ENCODE measurements around the gene MLLT3. TPM values are rescaled to one million over a fixed set of nuclear protein-coding genes. Genes with fewer than 3 reads are reported as not detected.

MLLT3 gene
- total RNA-seq, 1 experiment from 2014 or later, result 7.0 TPM

DNA sequence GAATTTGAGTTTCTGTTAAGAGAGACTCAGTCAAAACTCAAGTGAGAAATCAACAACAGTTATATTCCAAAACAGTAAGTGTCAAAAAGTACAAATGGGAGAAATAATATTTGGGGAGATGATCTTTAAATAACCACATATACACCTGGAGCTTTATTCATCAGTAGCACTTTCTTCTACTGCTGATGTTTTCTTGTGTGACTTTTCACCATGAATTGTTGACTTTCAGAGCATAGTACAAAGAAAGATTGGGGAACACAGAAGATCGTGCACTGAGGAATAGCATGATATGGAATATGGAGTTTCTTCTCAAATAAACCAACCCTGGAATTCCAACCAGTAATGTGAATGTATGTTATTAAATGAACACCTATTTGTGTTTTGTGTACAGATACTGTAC, 130.7 kb downstream of the MLLT3 start:
- Mint-ChIP-seq H3K9me3 (no peaks in the 10 kb centered on the region), H3K27ac (no peak overlapping the region), H3K4me1 (peaks cover 13% of the 10 kb centered on the region), H3K27me3 (ENCODE audit: low read depth) (no peaks in the 10 kb centered on the region), H3K36me3 (no peaks in the 10 kb centered on the region), H3K4me3 (no peak overlapping the region)
- DNase-seq (ENCODE audit: low spot score) (no peak), ATAC-seq (no peak)
- ChIA-PET POLR2A (no interaction called here), CTCF (no interaction called here)
- TF ChIP-seq TCF7 (CRISPR knock-in tag; IDR thresholded peaks at IDR 0.05; ENCODE audit: low read depth), result no peak
- TF ChIP-seq ZNF138 (CRISPR knock-in tag; conservative IDR thresholded peaks at IDR 0.05), result no peak
- TF ChIP-seq TP53 (CRISPR knock-in tag; IDR thresholded peaks at IDR 0.05), result no peak
- TF ChIP-seq CREB1 (CRISPR knock-in tag; IDR thresholded peaks at IDR 0.05), result no peak
- TF ChIP-seq, protein P1, sequence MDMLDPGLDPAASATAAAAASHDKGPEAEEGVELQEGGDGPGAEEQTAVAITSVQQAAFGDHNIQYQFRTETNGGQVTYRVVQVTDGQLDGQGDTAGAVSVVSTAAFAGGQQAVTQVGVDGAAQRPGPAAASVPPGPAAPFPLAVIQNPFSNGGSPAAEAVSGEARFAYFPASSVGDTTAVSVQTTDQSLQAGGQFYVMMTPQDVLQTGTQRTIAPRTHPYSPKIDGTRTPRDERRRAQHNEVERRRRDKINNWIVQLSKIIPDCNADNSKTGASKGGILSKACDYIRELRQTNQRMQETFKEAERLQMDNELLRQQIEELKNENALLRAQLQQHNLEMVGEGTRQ (CRISPR knock-in tag; IDR thresholded peaks at IDR 0.05), result no peak

DNA sequence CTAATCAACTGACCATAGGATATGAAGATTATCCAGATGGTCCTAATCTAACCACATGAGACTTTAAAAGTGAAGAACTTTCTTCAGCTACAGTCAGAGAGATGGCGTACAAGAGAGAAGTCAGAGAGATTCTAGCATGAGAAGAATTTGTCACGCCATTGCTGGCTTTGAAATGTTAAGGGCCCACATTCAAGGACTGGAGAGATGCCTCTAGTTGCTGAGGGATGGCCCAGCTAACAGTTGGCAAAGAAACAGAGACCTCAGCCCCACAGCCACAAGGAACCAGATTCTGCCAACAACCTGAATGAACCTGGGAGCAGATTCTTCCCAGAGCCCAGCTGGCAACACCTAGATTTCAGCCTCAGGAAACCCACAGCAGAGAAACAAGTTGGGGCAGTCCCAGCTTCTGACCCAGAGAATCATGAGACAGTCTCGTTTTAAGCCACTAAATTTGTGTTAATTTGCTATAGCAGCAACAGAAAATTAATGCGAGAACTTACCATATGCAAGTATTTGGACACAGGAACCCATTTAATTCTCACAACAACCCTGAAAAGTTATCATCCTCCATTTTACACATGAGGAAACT, 132.0 kb downstream of the MLLT3 start:
- peak overlapping the region; percentile 72 for H3K27ac Mint-ChIP-seq
- ChIA-PET POLR2A (interaction anchor here (0.7 to 0.8 kb wide), 2 partner anchors 10 to 824 kb away, joined by 3 read pairs; no protein-coding TSS in a partner anchor), CTCF (interaction anchor here (1.1 kb wide), 1 partner anchor 35 kb away, joined by 4 read pairs; no protein-coding TSS in a partner anchor)
- no peaks in the 10 kb centered on the region for H3K36me3 Mint-ChIP-seq
- ATAC-seq, result peak; percentile 41
- no peak overlapping the region for H3K4me3 Mint-ChIP-seq
- peaks cover 12% of the 10 kb centered on the region for H3K4me1 Mint-ChIP-seq
- TF ChIP-seq, protein P2, sequence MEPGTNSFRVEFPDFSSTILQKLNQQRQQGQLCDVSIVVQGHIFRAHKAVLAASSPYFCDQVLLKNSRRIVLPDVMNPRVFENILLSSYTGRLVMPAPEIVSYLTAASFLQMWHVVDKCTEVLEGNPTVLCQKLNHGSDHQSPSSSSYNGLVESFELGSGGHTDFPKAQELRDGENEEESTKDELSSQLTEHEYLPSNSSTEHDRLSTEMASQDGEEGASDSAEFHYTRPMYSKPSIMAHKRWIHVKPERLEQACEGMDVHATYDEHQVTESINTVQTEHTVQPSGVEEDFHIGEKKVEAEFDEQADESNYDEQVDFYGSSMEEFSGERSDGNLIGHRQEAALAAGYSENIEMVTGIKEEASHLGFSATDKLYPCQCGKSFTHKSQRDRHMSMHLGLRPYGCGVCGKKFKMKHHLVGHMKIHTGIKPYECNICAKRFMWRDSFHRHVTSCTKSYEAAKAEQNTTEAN (CRISPR knock-in tag; IDR thresholded peaks at IDR 0.05), result no peak
- TF ChIP-seq, protein P3, sequence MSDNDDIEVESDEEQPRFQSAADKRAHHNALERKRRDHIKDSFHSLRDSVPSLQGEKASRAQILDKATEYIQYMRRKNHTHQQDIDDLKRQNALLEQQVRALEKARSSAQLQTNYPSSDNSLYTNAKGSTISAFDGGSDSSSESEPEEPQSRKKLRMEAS (CRISPR knock-in tag; IDR thresholded peaks at IDR 0.05), result no peak
- TF ChIP-seq, protein P4, sequence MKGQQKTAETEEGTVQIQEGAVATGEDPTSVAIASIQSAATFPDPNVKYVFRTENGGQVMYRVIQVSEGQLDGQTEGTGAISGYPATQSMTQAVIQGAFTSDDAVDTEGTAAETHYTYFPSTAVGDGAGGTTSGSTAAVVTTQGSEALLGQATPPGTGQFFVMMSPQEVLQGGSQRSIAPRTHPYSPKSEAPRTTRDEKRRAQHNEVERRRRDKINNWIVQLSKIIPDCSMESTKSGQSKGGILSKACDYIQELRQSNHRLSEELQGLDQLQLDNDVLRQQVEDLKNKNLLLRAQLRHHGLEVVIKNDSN (CRISPR knock-in tag; IDR thresholded peaks at IDR 0.05), result no peak
- TF ChIP-seq IRF2 (CRISPR knock-in tag; IDR thresholded peaks at IDR 0.05; ENCODE audit: borderline replicate concordance, low read depth) (no peak), TP53 (CRISPR knock-in tag; IDR thresholded peaks at IDR 0.05) (no peak), SMAD3 (CRISPR knock-in tag; IDR thresholded peaks at IDR 0.05; ENCODE audit: borderline replicate concordance) (no peak), ZBTB21 (CRISPR knock-in tag; IDR thresholded peaks at IDR 0.05; ENCODE audit: borderline replicate concordance) (no peak), ATF1 (CRISPR knock-in tag; IDR thresholded peaks at IDR 0.05) (no peak), ZNF416 (CRISPR knock-in tag; IDR thresholded peaks at IDR 0.05) (no peak), FOXP1 (CRISPR knock-in tag; IDR thresholded peaks at IDR 0.05; ENCODE audit: borderline replicate concordance) (no peak), KAT7 (CRISPR knock-in tag; IDR thresholded peaks at IDR 0.05; ENCODE audit: borderline replicate concordance) (no peak), SOX15 (CRISPR knock-in tag; IDR thresholded peaks at IDR 0.05) (no peak)
- TF ChIP-seq, protein P5, sequence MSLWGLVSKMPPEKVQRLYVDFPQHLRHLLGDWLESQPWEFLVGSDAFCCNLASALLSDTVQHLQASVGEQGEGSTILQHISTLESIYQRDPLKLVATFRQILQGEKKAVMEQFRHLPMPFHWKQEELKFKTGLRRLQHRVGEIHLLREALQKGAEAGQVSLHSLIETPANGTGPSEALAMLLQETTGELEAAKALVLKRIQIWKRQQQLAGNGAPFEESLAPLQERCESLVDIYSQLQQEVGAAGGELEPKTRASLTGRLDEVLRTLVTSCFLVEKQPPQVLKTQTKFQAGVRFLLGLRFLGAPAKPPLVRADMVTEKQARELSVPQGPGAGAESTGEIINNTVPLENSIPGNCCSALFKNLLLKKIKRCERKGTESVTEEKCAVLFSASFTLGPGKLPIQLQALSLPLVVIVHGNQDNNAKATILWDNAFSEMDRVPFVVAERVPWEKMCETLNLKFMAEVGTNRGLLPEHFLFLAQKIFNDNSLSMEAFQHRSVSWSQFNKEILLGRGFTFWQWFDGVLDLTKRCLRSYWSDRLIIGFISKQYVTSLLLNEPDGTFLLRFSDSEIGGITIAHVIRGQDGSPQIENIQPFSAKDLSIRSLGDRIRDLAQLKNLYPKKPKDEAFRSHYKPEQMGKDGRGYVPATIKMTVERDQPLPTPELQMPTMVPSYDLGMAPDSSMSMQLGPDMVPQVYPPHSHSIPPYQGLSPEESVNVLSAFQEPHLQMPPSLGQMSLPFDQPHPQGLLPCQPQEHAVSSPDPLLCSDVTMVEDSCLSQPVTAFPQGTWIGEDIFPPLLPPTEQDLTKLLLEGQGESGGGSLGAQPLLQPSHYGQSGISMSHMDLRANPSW (CRISPR knock-in tag; conservative IDR thresholded peaks at IDR 0.05; ENCODE audit: low read depth), result no peak
- TF ChIP-seq, protein P6, sequence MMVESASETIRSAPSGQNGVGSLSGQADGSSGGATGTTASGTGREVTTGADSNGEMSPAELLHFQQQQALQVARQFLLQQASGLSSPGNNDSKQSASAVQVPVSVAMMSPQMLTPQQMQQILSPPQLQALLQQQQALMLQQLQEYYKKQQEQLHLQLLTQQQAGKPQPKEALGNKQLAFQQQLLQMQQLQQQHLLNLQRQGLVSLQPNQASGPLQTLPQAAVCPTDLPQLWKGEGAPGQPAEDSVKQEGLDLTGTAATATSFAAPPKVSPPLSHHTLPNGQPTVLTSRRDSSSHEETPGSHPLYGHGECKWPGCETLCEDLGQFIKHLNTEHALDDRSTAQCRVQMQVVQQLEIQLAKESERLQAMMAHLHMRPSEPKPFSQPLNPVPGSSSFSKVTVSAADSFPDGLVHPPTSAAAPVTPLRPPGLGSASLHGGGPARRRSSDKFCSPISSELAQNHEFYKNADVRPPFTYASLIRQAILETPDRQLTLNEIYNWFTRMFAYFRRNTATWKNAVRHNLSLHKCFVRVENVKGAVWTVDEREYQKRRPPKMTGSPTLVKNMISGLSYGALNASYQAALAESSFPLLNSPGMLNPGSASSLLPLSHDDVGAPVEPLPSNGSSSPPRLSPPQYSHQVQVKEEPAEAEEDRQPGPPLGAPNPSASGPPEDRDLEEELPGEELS (CRISPR knock-in tag; IDR thresholded peaks at IDR 0.05), result no peak
- TF ChIP-seq, protein P1 (CRISPR knock-in tag; IDR thresholded peaks at IDR 0.05), result no peak
- TF ChIP-seq, protein P7, sequence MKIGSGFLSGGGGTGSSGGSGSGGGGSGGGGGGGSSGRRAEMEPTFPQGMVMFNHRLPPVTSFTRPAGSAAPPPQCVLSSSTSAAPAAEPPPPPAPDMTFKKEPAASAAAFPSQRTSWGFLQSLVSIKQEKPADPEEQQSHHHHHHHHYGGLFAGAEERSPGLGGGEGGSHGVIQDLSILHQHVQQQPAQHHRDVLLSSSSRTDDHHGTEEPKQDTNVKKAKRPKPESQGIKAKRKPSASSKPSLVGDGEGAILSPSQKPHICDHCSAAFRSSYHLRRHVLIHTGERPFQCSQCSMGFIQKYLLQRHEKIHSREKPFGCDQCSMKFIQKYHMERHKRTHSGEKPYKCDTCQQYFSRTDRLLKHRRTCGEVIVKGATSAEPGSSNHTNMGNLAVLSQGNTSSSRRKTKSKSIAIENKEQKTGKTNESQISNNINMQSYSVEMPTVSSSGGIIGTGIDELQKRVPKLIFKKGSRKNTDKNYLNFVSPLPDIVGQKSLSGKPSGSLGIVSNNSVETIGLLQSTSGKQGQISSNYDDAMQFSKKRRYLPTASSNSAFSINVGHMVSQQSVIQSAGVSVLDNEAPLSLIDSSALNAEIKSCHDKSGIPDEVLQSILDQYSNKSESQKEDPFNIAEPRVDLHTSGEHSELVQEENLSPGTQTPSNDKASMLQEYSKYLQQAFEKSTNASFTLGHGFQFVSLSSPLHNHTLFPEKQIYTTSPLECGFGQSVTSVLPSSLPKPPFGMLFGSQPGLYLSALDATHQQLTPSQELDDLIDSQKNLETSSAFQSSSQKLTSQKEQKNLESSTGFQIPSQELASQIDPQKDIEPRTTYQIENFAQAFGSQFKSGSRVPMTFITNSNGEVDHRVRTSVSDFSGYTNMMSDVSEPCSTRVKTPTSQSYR (CRISPR knock-in tag; IDR thresholded peaks at IDR 0.05), result no peak
- H3K27me3 Mint-ChIP-seq (ENCODE audit: low read depth), result no peaks in the 10 kb centered on the region
- H3K9me3 Mint-ChIP-seq, result no peaks in the 10 kb centered on the region
- DNase-seq (ENCODE audit: low spot score), result no peak
